Activated T-cell treated with anti-CD3 and anti-CD28 coated beads, Interleukin-2, amount 50 U/mL, for 72 hours (primary cell): ENCODE results near the gene PRR23E. TPM values are rescaled to one million over a fixed set of nuclear protein-coding genes. Genes with fewer than 3 reads are reported as not detected.
A peak's percentile ranks its signal among the peaks of the same experiment; 100 is the strongest.

ENCODE experiments used
- ATAC-seq, 2 donors: fragments of 150-1000 bp; cut with Tn5 transposase; replicated peaks in 1 of 2; 2 replicates each; pipeline ENCODE4 v1.10.0; 2021; ENCODE audit warnings: moderate library complexity in 2 of 2, mild to moderate bottlenecking in 1 of 2
- DNase-seq, 2 donors: peaks; one replicate each; pipeline ENCODE4 v3.0.0; 2021 to 2022; ENCODE audit warnings: mixed read lengths in 1 of 2
- H3K27ac Mint-ChIP-seq: one replicate; pipeline ENCODE4 v1.8.0; 2022; ENCODE audit warnings: mild to moderate bottlenecking, moderate library complexity, mixed read lengths
- H3K27me3 Mint-ChIP-seq: one replicate; pipeline ENCODE4 v1.8.0; 2022; ENCODE audit warnings: low read depth, mixed read lengths
- H3K36me3 Mint-ChIP-seq, 2 donors: one replicate each; pipeline ENCODE4 v1.8.0; 2022; ENCODE audit warnings: mixed read lengths in 2 of 2, mild to moderate bottlenecking in 1 of 2; ENCODE audit not compliant: insufficient read depth in 2 of 2
- H3K4me1 Mint-ChIP-seq: one replicate; pipeline ENCODE4 v1.8.0; 2022; ENCODE audit warnings: low read depth, mixed read lengths
- H3K4me3 Mint-ChIP-seq, 2 donors: one replicate each; pipeline ENCODE4 v1.8.0; 2022; ENCODE audit warnings: mild to moderate bottlenecking in 2 of 2, mixed read lengths in 2 of 2, moderate library complexity in 2 of 2
- H3K9me3 Mint-ChIP-seq, 2 donors: one replicate each; pipeline ENCODE4 v1.8.0; 2022; ENCODE audit warnings: mixed read lengths in 2 of 2
- total RNA-seq, 2 donors: library from RNA; stranded (reverse); gene quantifications; one replicate each; pipeline ENCODE4 v1.2.3, GENCODE V29; 2022

PRR23E gene
- total RNA-seq, 2 donors from 2014 or later = not detected

DNA sequence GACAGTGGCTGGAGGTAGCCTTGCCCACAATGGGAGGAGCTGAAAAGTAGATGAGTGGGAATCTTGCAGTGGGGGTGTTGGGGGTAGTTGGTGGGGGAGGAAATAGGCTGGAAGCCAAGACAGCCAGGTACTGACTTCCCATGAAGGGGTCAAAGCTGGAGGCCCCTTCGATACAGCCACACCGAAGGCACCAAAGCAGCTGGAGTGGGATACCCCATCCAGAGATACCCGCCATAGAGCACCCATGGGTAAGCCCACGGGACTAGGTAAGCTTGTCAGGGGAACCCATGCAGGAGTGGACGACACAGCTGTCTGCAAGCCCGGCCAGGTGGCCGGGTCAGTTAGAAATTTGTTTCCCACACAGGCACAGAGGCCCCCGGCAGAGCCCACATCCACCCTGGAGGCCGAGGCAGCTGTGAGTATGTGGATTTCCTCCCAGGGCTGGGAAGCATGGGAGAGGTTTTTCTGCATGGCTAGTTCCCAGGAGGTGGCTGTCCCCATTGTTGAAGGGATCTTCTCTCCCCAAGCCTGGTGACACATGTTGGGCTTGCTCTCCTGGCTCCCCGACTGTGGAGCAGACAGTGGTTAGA lies 28.6 kb downstream of the PRR23E start:
- peaks cover 12% of the 10 kb centered on the region for H3K4me1 Mint-ChIP-seq
- no peak for DNase-seq
- peaks cover 33% of the 10 kb centered on the region for H3K27me3 Mint-ChIP-seq
- peaks cover 5 to 6% of the 10 kb centered on the region in 2 donors for H3K9me3 Mint-ChIP-seq
- H3K4me3 Mint-ChIP-seq = no peak overlapping the region
- no peak for ATAC-seq
- no peak overlapping the region for H3K27ac Mint-ChIP-seq
- H3K36me3 Mint-ChIP-seq = peaks cover 3 to 10% of the 10 kb centered on the region in 2 donors

GRCh38 chr3:127222163-127222562 lies 29.2 kb downstream of the PRR23E start:
- Mint-ChIP-seq H3K4me1 (peaks cover 16% of the 10 kb centered on the region), H3K36me3 (peaks cover 3 to 10% of the 10 kb centered on the region in 2 donors), H3K9me3 (peaks cover 5 to 6% of the 10 kb centered on the region in 2 donors), H3K27ac (no peak overlapping the region), H3K27me3 (peaks cover 35% of the 10 kb centered on the region), H3K4me3 (no peak overlapping the region)
- ATAC-seq = no peak
- DNase-seq = no peak

- Mint-ChIP-seq H3K4me3 (no peak overlapping the region), H3K27ac (no peak overlapping the region), H3K36me3 (peaks cover 3 to 10% of the 10 kb centered on the region in 2 donors), H3K9me3 (peaks cover 5 to 6% of the 10 kb centered on the region in 2 donors), H3K4me1 (peaks cover 16% of the 10 kb centered on the region), H3K27me3 (peaks cover 35% of the 10 kb centered on the region)
- DNase-seq = no peak
- ATAC-seq = no peak
These were observed 29.7 kb downstream of the PRR23E start for GRCh38 chr3:127222664-127223063.

- H3K4me1 Mint-ChIP-seq = peaks cover 16% of the 10 kb centered on the region
- peaks cover 35% of the 10 kb centered on the region for H3K27me3 Mint-ChIP-seq
- ATAC-seq = no peak
- peak overlapping the region in 1 of 2 donors; percentile 30 for H3K4me3 Mint-ChIP-seq
- H3K27ac Mint-ChIP-seq = no peak overlapping the region
- H3K9me3 Mint-ChIP-seq = peaks cover 5 to 6% of the 10 kb centered on the region in 2 donors
- H3K36me3 Mint-ChIP-seq = peaks cover 3 to 10% of the 10 kb centered on the region in 2 donors
- DNase-seq = no peak
These were observed 31.2 kb downstream of the PRR23E start for GRCh38 chr3:127224118-127224517.

DNA sequence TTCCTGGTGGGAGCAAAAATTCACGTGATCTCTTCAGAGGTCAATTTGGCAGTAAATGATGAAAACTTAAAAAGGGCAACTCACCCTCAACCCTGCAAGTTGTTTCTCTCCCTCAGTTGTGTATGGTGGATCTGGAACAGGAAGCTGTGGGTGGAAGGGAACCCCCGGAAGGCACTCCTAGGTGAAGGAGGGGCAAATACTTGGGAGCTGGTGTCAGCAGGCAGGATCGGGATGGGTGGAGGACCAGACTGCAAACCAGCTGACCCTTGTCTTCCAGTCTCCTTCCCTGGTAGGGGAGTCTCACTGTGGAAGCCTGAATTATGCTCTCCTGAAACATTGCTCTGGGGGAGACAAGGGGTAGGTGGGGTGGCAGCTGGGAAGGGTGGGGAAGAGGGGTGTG lies 33.5 kb downstream of the PRR23E start:
- H3K4me3 Mint-ChIP-seq = peak overlapping the region in 1 of 2 donors; percentile 42
- peaks cover 4 to 12% of the 10 kb centered on the region in 2 donors for H3K36me3 Mint-ChIP-seq
- peaks cover 8 to 10% of the 10 kb centered on the region in 2 donors for H3K9me3 Mint-ChIP-seq
- peaks cover 32% of the 10 kb centered on the region for H3K27me3 Mint-ChIP-seq
- DNase-seq (no peak), ATAC-seq (no peak)
- H3K27ac Mint-ChIP-seq = no peak overlapping the region
- H3K4me1 Mint-ChIP-seq = peaks cover 16% of the 10 kb centered on the region

GRCh38 chr3:127226946-127227842 lies 34.3 kb downstream of the PRR23E start:
- ATAC-seq (no peak), DNase-seq (no peak)
- Mint-ChIP-seq H3K9me3 (peaks cover 8 to 10% of the 10 kb centered on the region in 2 donors), H3K27ac (no peak overlapping the region), H3K27me3 (peaks cover 32% of the 10 kb centered on the region), H3K36me3 (peaks cover 4 to 12% of the 10 kb centered on the region in 2 donors), H3K4me3 (peak overlapping the region in 1 of 2 donors; percentile 42), H3K4me1 (peaks cover 16% of the 10 kb centered on the region)

DNA sequence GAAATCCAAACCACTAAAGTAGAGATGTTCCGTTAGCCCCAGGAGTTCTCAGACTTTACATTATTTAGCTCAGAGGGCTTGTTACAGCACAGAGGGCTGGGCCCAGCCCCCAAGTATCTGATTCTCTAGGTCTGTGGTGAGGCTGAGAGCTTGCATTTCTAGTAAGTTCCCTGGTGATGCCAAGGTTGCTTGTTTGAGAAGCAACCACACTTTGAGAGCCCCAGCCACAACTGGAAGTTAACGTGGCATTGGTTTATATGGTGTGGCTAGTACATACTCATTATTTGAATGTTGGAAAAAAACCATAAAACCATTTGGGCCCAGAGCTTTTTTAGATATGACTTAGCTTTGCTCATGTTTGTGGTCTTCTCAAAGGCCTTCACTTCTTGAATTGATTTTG lies 35.9 kb downstream of the PRR23E start:
- H3K36me3 Mint-ChIP-seq = peaks cover 4 to 12% of the 10 kb centered on the region in 2 donors
- no peak overlapping the region for H3K27ac Mint-ChIP-seq
- ATAC-seq (peak; percentile 80 to 90), DNase-seq (peak; percentile 14 to 53)
- no peak overlapping the region for H3K4me3 Mint-ChIP-seq
- H3K9me3 Mint-ChIP-seq = peaks cover 8 to 10% of the 10 kb centered on the region in 2 donors
- peaks cover 15% of the 10 kb centered on the region for H3K4me1 Mint-ChIP-seq
- H3K27me3 Mint-ChIP-seq = peaks cover 24% of the 10 kb centered on the region

- peaks cover 2% of the 10 kb centered on the region in 2 donors for H3K36me3 Mint-ChIP-seq
- DNase-seq = no peak
- H3K9me3 Mint-ChIP-seq = peaks cover 2 to 5% of the 10 kb centered on the region in 2 donors
- ATAC-seq = no peak
- no peak overlapping the region for H3K27ac Mint-ChIP-seq
- H3K4me3 Mint-ChIP-seq = no peak overlapping the region
- peaks cover 6% of the 10 kb centered on the region for H3K27me3 Mint-ChIP-seq
- no peaks in the 10 kb centered on the region for H3K4me1 Mint-ChIP-seq
These were observed 40.4 kb downstream of the PRR23E start for GRCh38 chr3:127233371-127233770.

- peaks cover 2 to 5% of the 10 kb centered on the region in 2 donors for H3K9me3 Mint-ChIP-seq
- DNase-seq = no peak
- H3K27me3 Mint-ChIP-seq = peaks cover 6% of the 10 kb centered on the region
- ATAC-seq = no peak
- no peaks in the 10 kb centered on the region for H3K4me1 Mint-ChIP-seq
- no peak overlapping the region for H3K4me3 Mint-ChIP-seq
- no peak overlapping the region for H3K27ac Mint-ChIP-seq
- H3K36me3 Mint-ChIP-seq = peaks cover 2% of the 10 kb centered on the region in 2 donors
These were observed 41.8 kb downstream of the PRR23E start for GRCh38 chr3:127234778-127235177.

DNA sequence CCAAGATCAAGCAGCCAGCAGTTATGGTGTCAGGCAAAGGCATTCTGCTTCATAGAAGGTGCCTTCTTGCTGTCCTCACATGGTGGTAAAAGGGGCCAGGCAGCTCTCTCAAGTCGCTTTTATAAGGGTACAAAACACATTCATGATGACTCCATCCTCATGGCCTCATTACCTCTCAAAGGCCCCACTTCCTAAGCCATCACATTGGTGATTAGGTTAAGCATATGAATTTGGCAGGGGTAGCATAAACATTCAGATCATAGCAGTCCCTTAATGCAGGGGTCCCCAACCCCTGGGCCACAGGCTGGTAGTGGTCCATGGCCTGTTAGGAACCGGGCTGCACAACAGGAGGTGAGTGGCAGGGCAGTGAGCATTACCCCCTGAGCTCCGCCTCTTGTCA lies 42.8 kb downstream of the PRR23E start:
- no peak overlapping the region for H3K4me3 Mint-ChIP-seq
- ATAC-seq = no peak
- H3K9me3 Mint-ChIP-seq = peaks cover 2 to 5% of the 10 kb centered on the region in 2 donors
- no peak for DNase-seq
- peaks cover 2% of the 10 kb centered on the region in 2 donors for H3K36me3 Mint-ChIP-seq
- no peak overlapping the region for H3K27ac Mint-ChIP-seq
- H3K4me1 Mint-ChIP-seq = no peaks in the 10 kb centered on the region
- H3K27me3 Mint-ChIP-seq = peaks cover 6% of the 10 kb centered on the region

DNA sequence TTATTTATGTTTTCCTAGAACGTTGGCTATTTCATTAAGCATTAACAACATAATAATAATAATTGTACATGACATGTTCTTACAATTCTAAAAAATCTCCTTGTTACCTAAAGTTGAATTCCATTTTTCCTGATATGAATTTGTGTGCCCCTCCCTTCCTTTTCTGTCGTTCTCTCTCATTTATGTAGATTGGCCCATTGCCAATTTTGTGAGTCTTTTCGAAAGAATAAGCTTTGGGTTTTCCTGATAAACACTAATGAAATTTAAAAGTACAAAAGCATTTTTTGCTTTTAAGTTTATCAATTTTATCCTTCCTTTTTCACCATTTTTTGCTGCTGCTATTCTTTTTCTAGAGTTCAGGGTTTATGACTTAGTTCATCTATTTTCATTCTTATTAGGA lies 44.9 kb downstream of the PRR23E start:
- no peak for DNase-seq
- H3K4me1 Mint-ChIP-seq = no peaks in the 10 kb centered on the region
- no peak overlapping the region for H3K4me3 Mint-ChIP-seq
- H3K36me3 Mint-ChIP-seq = peaks cover 5 to 6% of the 10 kb centered on the region in 2 donors
- ATAC-seq = no peak
- no peaks in the 10 kb centered on the region for H3K27me3 Mint-ChIP-seq
- no peak overlapping the region for H3K27ac Mint-ChIP-seq
- peaks cover 4 to 9% of the 10 kb centered on the region in 2 donors for H3K9me3 Mint-ChIP-seq

- Mint-ChIP-seq H3K4me1 (no peaks in the 10 kb centered on the region), H3K36me3 (peaks cover 5 to 6% of the 10 kb centered on the region in 2 donors), H3K9me3 (peaks cover 4 to 11% of the 10 kb centered on the region in 2 donors), H3K27me3 (no peaks in the 10 kb centered on the region), H3K27ac (no peak overlapping the region), H3K4me3 (no peak overlapping the region)
- no peak for ATAC-seq
- no peak for DNase-seq
These were observed 45.7 kb downstream of the PRR23E start for GRCh38 chr3:127238602-127239001.

GRCh38 chr3:127247292-127247691 lies 54.4 kb downstream of the PRR23E start:
- ATAC-seq = no peak
- no peak overlapping the region for H3K4me3 Mint-ChIP-seq
- DNase-seq = no peak
- H3K27me3 Mint-ChIP-seq = no peaks in the 10 kb centered on the region
- no peak overlapping the region for H3K27ac Mint-ChIP-seq
- H3K4me1 Mint-ChIP-seq = no peaks in the 10 kb centered on the region
- peaks cover 7 to 25% of the 10 kb centered on the region in 2 donors for H3K9me3 Mint-ChIP-seq
- H3K36me3 Mint-ChIP-seq = peaks cover 4 to 11% of the 10 kb centered on the region in 2 donors
